Measurements from ENCODE around the gene SCN2B.

GRCh38 chr11:118216621-118217481 lies 40.4 kb upstream of the SCN2B start:
- TF ChIP-seq EZH2 (IDR thresholded peaks at IDR 0.05) (no peak), POLR2AphosphoS5 (IDR thresholded peaks at IDR 0.05; ENCODE audit: borderline replicate concordance, low read depth, low read length) (no peak)

All from SK-N-MC (cell line).